HUES6 (cell line): Measurements from ENCODE around the gene NPHP1.
"Not testable (repeated sequence)": the region's sequence is repeated elsewhere in the genome, so short reads cannot be mapped to it uniquely, and the experiment has no call there.

Experiments
- H3K27ac ChIP-seq: 2 replicates; pipeline ENCODE4 v1.7.0; 2013; ENCODE audit warnings: low read depth, mild to moderate bottlenecking, low read length, inconsistent platforms
- H3K27me3 ChIP-seq: 2 replicates; pipeline ENCODE4 v1.6.1; 2013; ENCODE audit warnings: low read length; ENCODE audit not compliant: control insufficient read depth, insufficient read depth
- H3K36me3 ChIP-seq: 2 replicates; pipeline ENCODE4 v1.6.1; 2013; ENCODE audit warnings: low read length; ENCODE audit not compliant: control insufficient read depth, insufficient read depth
- H3K4me1 ChIP-seq: 2 replicates; pipeline ENCODE4 v1.6.1; 2013; ENCODE audit warnings: low read length; ENCODE audit not compliant: control insufficient read depth, insufficient read depth
- H3K4me3 ChIP-seq: 2 replicates; pipeline ENCODE4 v1.5.1; 2013; ENCODE audit warnings: low read depth, low read length
- H3K9ac ChIP-seq: one replicate; pipeline ENCODE4 v1.6.1; 2013; ENCODE audit warnings: mild to moderate bottlenecking, low read length
- H3K9me3 ChIP-seq: 2 replicates; pipeline ENCODE4 v1.6.1; 2013; ENCODE audit warnings: low read depth, low read length; ENCODE audit not compliant: control insufficient read depth, insufficient read depth

NPHP1 gene

GRCh38 chr2:110101280-110101844 is 103.5 kb downstream of the NPHP1 start:
- Histone ChIP-seq H3K9ac (peak overlapping the region; percentile 10), H3K27ac (no peak overlapping the region; the same call in 1 of the 2 replicates), H3K27me3 (no peaks in the 10 kb centered on the region), H3K4me1 (peaks cover 14% of the 10 kb centered on the region; the same call in 1 of the 2 replicates), H3K9me3 (no peaks in the 10 kb centered on the region), H3K4me3 (no peak overlapping the region), H3K36me3 (no peaks in the 10 kb centered on the region)

- Histone ChIP-seq H3K9ac (peak overlapping the region; percentile 10), H3K4me1 (peaks cover 14% of the 10 kb centered on the region; the same call in 1 of the 2 replicates)
- not testable (repeated sequence) for H3K4me3 ChIP-seq, H3K27ac ChIP-seq, H3K36me3 ChIP-seq, H3K27me3 ChIP-seq, H3K9me3 ChIP-seq
These were observed 103.9 kb downstream of the NPHP1 start for GRCh38 chr2:110100880-110101279.

GRCh38 chr2:110100480-110100879 is 104.3 kb downstream of the NPHP1 start:
- Histone ChIP-seq H3K27ac (no peak overlapping the region), H3K36me3 (no peaks in the 10 kb centered on the region), H3K27me3 (no peaks in the 10 kb centered on the region), H3K9me3 (no peaks in the 10 kb centered on the region), H3K4me3 (no peak overlapping the region), H3K9ac (no peak overlapping the region), H3K4me1 (peaks cover 14% of the 10 kb centered on the region; the same call in 1 of the 2 replicates)

GRCh38 chr2:110099471-110100225 is 105.2 kb downstream of the NPHP1 start:
- Histone ChIP-seq H3K27ac (no peak overlapping the region), H3K36me3 (no peaks in the 10 kb centered on the region), H3K9me3 (no peaks in the 10 kb centered on the region), H3K4me1 (peaks cover 14% of the 10 kb centered on the region; the same call in 1 of the 2 replicates), H3K9ac (no peak overlapping the region), H3K4me3 (no peak overlapping the region), H3K27me3 (no peaks in the 10 kb centered on the region)

- Histone ChIP-seq H3K27ac (no peak overlapping the region), H3K36me3 (no peaks in the 10 kb centered on the region), H3K9ac (no peak overlapping the region), H3K27me3 (no peaks in the 10 kb centered on the region), H3K4me3 (no peak overlapping the region), H3K9me3 (no peaks in the 10 kb centered on the region), H3K4me1 (peaks cover 14% of the 10 kb centered on the region; the same call in 1 of the 2 replicates)
These were observed 105.8 kb downstream of the NPHP1 start for GRCh38 chr2:110099038-110099425.

- H3K9me3 ChIP-seq = no peaks in the 10 kb centered on the region
- no peak overlapping the region for H3K27ac ChIP-seq
- H3K4me3 ChIP-seq = no peak overlapping the region
- no peaks in the 10 kb centered on the region for H3K27me3 ChIP-seq
- no peak overlapping the region for H3K9ac ChIP-seq
- H3K36me3 ChIP-seq = no peaks in the 10 kb centered on the region
- peaks cover 14% of the 10 kb centered on the region; the same call in 1 of the 2 replicates for H3K4me1 ChIP-seq
These were observed 107.2 kb downstream of the NPHP1 start for GRCh38 chr2:110097506-110098220.

- Histone ChIP-seq H3K27ac (no peak overlapping the region), H3K4me3 (no peak overlapping the region), H3K9me3 (no peaks in the 10 kb centered on the region), H3K4me1 (peaks cover 4% of the 10 kb centered on the region; the same call in 1 of the 2 replicates), H3K27me3 (no peaks in the 10 kb centered on the region), H3K9ac (no peak overlapping the region), H3K36me3 (no peaks in the 10 kb centered on the region)
These were observed 108.7 kb downstream of the NPHP1 start for GRCh38 chr2:110095994-110096633.

GRCh38 chr2:110094884-110095534 is 109.8 kb downstream of the NPHP1 start:
- H3K27me3 ChIP-seq, H3K4me1 ChIP-seq, H3K4me3 ChIP-seq, H3K36me3 ChIP-seq, H3K27ac ChIP-seq, H3K9me3 ChIP-seq, H3K9ac ChIP-seq: not testable (repeated sequence)

- not testable (repeated sequence) for H3K36me3 ChIP-seq, H3K27ac ChIP-seq, H3K4me3 ChIP-seq, H3K4me1 ChIP-seq, H3K9ac ChIP-seq, H3K27me3 ChIP-seq, H3K9me3 ChIP-seq
These were observed 110.9 kb downstream of the NPHP1 start for GRCh38 chr2:110093924-110094323.

GRCh38 chr2:110090164-110090563 is 114.6 kb downstream of the NPHP1 start:
- not testable (repeated sequence) for H3K36me3 ChIP-seq, H3K27me3 ChIP-seq, H3K9ac ChIP-seq, H3K4me1 ChIP-seq, H3K27ac ChIP-seq, H3K9me3 ChIP-seq, H3K4me3 ChIP-seq
